ENCODE data around the gene STK10. TPM values are rescaled to one million over a fixed set of nuclear protein-coding genes. Genes with fewer than 3 reads are reported as not detected.

STK10 gene
- total RNA-seq, 3 donors from 2014 or later (not counting 1 experiment from before 2014, with no cell fraction given) = 705 to 879 (median 783) TPM

GRCh38 chr5:172044631-172045314 is 143.3 kb downstream of the STK10 start:
- 91% methylated on average over 13 of the region's 14 CpGs for WGBS (ENCODE audit: insufficient coverage)
- no peak overlapping the region for H3K4me3 ChIP-seq (ENCODE audit: low read length)
- ATAC-seq (no peak), DNase-seq (no peak)
- no peak overlapping the region for H3K4me3 Mint-ChIP-seq
- H3K36me3 ChIP-seq (ENCODE audit: control insufficient read depth, insufficient read depth, low read length) = peaks cover 63% of the 10 kb centered on the region
- peaks cover 19 to 30% of the 10 kb centered on the region in 2 donors for H3K4me1 Mint-ChIP-seq
- H3K27me3 ChIP-seq (ENCODE audit: control insufficient read depth, insufficient read depth, low read length) = no peaks in the 10 kb centered on the region
- H3K27me3 Mint-ChIP-seq (ENCODE audit: low read depth in 2 of 2) = no peaks in the 10 kb centered on the region
- no peaks in the 10 kb centered on the region for H3K9me3 ChIP-seq (ENCODE audit: control insufficient read depth, insufficient read depth, low read length)
- no peaks in the 10 kb centered on the region for H3K9me3 Mint-ChIP-seq
- peaks cover 5% of the 10 kb centered on the region for H3K4me1 ChIP-seq (ENCODE audit: control insufficient read depth, insufficient read depth, low read length)
- H3K36me3 Mint-ChIP-seq = peaks cover 22% of the 10 kb centered on the region
- peak overlapping the region; percentile 60 to 73 for H3K27ac Mint-ChIP-seq
- TF ChIP-seq, protein P1, sequence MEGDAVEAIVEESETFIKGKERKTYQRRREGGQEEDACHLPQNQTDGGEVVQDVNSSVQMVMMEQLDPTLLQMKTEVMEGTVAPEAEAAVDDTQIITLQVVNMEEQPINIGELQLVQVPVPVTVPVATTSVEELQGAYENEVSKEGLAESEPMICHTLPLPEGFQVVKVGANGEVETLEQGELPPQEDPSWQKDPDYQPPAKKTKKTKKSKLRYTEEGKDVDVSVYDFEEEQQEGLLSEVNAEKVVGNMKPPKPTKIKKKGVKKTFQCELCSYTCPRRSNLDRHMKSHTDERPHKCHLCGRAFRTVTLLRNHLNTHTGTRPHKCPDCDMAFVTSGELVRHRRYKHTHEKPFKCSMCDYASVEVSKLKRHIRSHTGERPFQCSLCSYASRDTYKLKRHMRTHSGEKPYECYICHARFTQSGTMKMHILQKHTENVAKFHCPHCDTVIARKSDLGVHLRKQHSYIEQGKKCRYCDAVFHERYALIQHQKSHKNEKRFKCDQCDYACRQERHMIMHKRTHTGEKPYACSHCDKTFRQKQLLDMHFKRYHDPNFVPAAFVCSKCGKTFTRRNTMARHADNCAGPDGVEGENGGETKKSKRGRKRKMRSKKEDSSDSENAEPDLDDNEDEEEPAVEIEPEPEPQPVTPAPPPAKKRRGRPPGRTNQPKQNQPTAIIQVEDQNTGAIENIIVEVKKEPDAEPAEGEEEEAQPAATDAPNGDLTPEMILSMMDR (IDR thresholded peaks at IDR 0.05) = no peak
- intact Hi-C loops (cut with micrococcal nuclease) = no loop called here
- no peak overlapping the region for H3K27ac ChIP-seq (ENCODE audit: low read length)

GRCh38 chr5:172043865-172044264 is 144.2 kb downstream of the STK10 start:
- Histone ChIP-seq H3K27ac (ENCODE audit: low read length) (no peak overlapping the region), H3K27me3 (ENCODE audit: control insufficient read depth, insufficient read depth, low read length) (no peaks in the 10 kb centered on the region), H3K36me3 (ENCODE audit: control insufficient read depth, insufficient read depth, low read length) (peaks cover 54% of the 10 kb centered on the region), H3K4me1 (ENCODE audit: control insufficient read depth, insufficient read depth, low read length) (peaks cover 7% of the 10 kb centered on the region), H3K9me3 (ENCODE audit: control insufficient read depth, insufficient read depth, low read length) (no peaks in the 10 kb centered on the region), H3K4me3 (ENCODE audit: low read length) (no peak overlapping the region)
- Mint-ChIP-seq H3K4me1 (peaks cover 18 to 27% of the 10 kb centered on the region in 2 donors), H3K4me3 (no peak overlapping the region), H3K36me3 (peaks cover 16% of the 10 kb centered on the region), H3K27me3 (ENCODE audit: low read depth in 2 of 2) (no peaks in the 10 kb centered on the region), H3K27ac (peak overlapping the region; percentile 73 to 83), H3K9me3 (no peaks in the 10 kb centered on the region)
- intact Hi-C loops (cut with micrococcal nuclease) = no loop called here
- ATAC-seq (no peak), DNase-seq (no peak)
- TF ChIP-seq, protein P1 (IDR thresholded peaks at IDR 0.05) = no peak
- WGBS (ENCODE audit: insufficient coverage) = 96% methylated on average over 13 of the region's 13 CpGs

DNA sequence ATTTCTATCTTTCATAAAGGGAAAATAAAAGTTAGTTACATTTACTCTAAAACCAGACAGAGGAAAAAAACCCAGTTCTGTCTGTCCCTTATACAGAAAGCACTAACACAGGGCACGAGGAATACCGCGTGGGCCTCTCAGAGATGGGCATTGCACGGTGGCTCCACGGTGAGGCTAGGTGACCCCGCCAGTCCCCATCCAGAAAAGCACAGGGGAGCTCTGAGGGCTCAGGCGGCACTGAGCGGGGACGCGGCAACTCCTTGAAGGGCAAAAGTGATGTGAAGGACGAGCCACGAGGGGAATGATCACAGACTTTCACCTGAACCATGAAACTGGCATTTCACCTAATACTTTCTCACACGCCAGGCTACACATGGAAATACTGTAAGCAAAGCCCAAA is 145.8 kb downstream of the STK10 start:
- H3K36me3 ChIP-seq (ENCODE audit: control insufficient read depth, insufficient read depth, low read length) = peaks cover 38% of the 10 kb centered on the region
- peaks cover 20 to 31% of the 10 kb centered on the region in 2 donors for H3K4me1 Mint-ChIP-seq
- 90% methylated on average over 13 of the region's 13 CpGs for WGBS (ENCODE audit: insufficient coverage)
- no peak overlapping the region for H3K27ac ChIP-seq (ENCODE audit: low read length)
- H3K27me3 Mint-ChIP-seq (ENCODE audit: low read depth in 2 of 2) = no peaks in the 10 kb centered on the region
- H3K4me3 Mint-ChIP-seq = no peak overlapping the region
- H3K9me3 Mint-ChIP-seq = no peaks in the 10 kb centered on the region
- intact Hi-C loops (cut with micrococcal nuclease) = no loop called here
- peaks cover 7% of the 10 kb centered on the region for H3K4me1 ChIP-seq (ENCODE audit: control insufficient read depth, insufficient read depth, low read length)
- peak overlapping the region; percentile 80 to 83 for H3K27ac Mint-ChIP-seq
- no peaks in the 10 kb centered on the region for H3K9me3 ChIP-seq (ENCODE audit: control insufficient read depth, insufficient read depth, low read length)
- ATAC-seq = no peak
- no peak overlapping the region for H3K4me3 ChIP-seq (ENCODE audit: low read length)
- peaks cover 7% of the 10 kb centered on the region for H3K36me3 Mint-ChIP-seq
- TF ChIP-seq, protein P1 (IDR thresholded peaks at IDR 0.05) = no peak
- DNase-seq = no peak
- no peaks in the 10 kb centered on the region for H3K27me3 ChIP-seq (ENCODE audit: control insufficient read depth, insufficient read depth, low read length)

- TF ChIP-seq, protein P1 (IDR thresholded peaks at IDR 0.05) = no peak
- DNase-seq (no peak), ATAC-seq (no peak)
- no peaks in the 10 kb centered on the region for H3K9me3 ChIP-seq (ENCODE audit: control insufficient read depth, insufficient read depth, low read length)
- no peak overlapping the region for H3K4me3 ChIP-seq (ENCODE audit: low read length)
- intact Hi-C loops (cut with micrococcal nuclease) = no loop called here
- no peaks in the 10 kb centered on the region for H3K27me3 ChIP-seq (ENCODE audit: control insufficient read depth, insufficient read depth, low read length)
- Mint-ChIP-seq H3K27ac (peak overlapping the region in 1 of 2 donors; percentile 43), H3K36me3 (no peaks in the 10 kb centered on the region), H3K4me3 (no peak overlapping the region), H3K27me3 (ENCODE audit: low read depth in 2 of 2) (no peaks in the 10 kb centered on the region), H3K4me1 (peaks cover 20 to 27% of the 10 kb centered on the region in 2 donors), H3K9me3 (no peaks in the 10 kb centered on the region)
- H3K27ac ChIP-seq (ENCODE audit: low read length) = no peak overlapping the region
- WGBS (ENCODE audit: insufficient coverage) = 88% methylated on average over 3 of the region's 3 CpGs
- peaks cover 7% of the 10 kb centered on the region for H3K4me1 ChIP-seq (ENCODE audit: control insufficient read depth, insufficient read depth, low read length)
- H3K36me3 ChIP-seq (ENCODE audit: control insufficient read depth, insufficient read depth, low read length) = peaks cover 2% of the 10 kb centered on the region
These were observed 149.9 kb downstream of the STK10 start for GRCh38 chr5:172038167-172038566.
